IPS DF 4.7 (cell line): ENCODE data around the gene VSIG10L.

Experiments
- DNase-seq: peaks from one replicate; pipeline ENCODE4 v3.0.0-alpha.2; 2013; ENCODE audit warnings: low spot score; ENCODE audit errors: extremely low read depth

VSIG10L gene

DNA sequence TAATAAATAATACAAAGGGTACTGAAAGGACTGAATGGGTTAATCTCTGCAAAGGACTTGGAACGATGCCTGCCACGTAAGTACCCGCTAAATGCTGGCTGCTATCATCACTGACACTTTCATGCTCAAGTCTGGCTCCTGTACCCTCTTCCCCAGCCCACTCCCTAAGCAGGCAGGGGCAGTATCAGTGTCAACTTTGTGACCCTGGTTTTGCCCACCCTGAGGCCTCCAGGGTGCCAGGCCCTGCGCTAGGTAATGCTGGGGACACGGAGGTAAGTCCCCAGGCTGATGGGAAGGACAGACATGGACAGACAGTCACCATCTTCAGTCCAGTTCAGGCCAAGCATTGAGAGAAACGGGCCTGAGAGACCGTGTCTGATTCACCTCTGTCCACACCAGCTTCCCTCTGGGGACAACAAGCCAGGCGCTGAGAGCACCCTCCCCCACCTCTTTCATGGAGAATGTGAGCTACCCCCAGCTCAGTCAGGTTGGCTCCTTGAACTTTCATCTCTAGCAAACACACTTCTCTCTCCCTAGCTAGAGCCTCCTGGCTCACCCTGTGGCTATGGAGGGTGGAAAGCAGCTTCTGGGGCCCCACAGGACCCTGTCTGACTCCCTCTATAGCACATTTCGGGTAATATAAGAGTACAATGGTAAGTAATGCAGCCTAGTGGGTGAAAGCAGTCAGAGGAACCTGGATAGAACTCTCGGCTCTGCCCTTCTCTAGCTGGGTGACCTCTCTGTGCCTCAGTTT lies 23.4 kb upstream of the VSIG10L start:
- DNase-seq: no peak

DNA sequence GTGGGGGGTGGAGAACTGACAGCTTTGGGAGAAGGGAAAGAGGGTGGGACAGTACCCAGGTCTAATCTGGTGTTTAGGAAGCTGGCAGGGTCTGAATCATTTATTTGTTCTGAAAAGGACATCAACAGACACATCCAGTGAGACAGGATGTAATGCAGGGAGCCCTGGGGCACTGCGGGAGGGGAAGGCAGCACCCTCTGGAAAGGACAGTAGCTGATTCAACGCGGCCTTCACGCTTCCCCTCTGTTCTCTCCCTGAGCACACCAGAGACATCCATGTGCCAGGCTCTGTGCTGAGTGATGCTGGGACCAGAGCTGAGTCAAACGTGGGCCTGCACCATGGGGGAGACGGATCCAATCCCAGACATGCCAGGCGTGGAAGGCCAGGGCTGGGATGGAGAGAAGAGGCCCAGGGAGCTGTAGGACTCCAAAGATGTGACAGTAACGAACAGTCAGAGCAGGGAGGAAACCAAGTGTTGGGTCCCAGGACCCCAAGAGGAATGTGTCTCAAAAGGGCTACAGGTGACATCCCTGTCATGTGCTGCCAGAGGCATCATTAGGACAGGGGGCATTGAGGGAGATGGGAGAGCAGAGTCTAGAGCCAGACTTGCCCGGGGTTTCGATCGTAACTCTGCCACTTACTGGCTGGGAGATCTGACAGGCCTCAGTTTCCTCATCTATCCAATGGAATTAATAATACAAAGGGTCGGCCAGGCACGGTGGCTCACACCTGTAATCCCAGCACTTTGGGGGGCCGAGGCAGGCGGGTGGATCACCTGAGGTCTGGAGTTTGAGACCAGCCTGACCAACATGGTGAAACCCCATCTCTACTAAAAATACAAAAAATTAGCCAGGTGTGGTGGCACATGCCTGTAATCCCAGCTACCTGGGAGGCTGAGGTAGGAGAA lies 22.5 kb upstream of the VSIG10L start:
- no peak for DNase-seq

DNA sequence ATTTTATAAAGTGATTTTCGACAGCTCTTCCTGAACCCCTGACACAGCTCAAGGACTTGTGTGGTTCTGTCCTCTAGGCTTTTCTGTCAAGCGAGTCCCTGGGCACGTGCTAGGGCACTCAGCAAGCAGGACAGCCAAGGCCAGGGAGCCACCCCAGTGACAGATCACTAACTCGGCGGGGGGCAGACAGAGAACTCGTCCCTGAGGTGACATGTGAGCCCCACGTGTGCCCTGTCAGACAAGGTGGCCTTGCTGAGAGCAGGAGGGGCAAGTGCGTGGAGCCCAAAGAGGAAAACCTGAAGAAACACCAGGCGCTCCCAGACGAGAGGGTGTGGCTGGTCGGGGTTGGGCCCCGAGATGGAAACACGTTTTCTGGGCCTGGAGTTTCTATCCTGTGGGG lies 19.3 kb upstream of the VSIG10L start:
- DNase-seq: no peak

DNA sequence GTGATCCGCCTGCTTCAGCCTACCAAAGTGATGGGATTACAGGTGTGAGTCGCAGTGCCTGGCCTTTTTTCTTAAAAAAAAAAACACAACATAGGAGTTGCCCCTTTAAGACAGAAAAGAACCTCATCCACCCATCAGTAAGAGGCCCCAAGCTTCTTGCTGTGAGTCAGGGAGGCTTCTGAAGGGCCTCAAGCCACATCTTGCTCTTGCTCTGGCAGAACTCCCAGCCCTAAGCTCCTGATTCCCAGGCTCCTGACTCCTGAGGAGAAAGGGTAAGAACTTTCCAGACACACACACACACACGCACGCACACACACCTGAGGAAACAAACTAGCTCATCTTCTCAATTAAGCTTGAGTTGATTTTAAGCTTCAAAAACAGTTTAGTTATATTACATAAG lies 17.4 kb upstream of the VSIG10L start:
- no peak for DNase-seq

DNA sequence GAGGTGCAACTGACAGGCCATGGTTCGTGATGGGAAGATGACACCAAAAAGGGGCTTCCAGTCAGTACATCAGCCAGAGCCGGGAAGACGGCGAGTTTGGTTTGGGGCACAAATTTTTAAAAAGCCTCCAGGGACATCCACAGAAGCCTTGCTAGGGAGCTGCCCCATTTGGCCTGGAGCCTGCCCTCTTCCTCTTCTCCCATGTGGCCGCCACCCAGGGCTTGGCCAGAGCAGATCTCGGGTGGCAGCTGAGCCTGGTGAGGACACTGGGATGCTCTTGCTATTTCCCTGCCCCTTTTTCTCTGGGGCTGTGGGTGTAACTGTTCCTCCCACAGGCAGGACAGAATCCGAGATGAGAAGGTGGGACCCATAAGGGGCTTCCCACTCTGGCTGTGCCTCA lies 16.0 kb upstream of the VSIG10L start:
- no peak for DNase-seq

DNA sequence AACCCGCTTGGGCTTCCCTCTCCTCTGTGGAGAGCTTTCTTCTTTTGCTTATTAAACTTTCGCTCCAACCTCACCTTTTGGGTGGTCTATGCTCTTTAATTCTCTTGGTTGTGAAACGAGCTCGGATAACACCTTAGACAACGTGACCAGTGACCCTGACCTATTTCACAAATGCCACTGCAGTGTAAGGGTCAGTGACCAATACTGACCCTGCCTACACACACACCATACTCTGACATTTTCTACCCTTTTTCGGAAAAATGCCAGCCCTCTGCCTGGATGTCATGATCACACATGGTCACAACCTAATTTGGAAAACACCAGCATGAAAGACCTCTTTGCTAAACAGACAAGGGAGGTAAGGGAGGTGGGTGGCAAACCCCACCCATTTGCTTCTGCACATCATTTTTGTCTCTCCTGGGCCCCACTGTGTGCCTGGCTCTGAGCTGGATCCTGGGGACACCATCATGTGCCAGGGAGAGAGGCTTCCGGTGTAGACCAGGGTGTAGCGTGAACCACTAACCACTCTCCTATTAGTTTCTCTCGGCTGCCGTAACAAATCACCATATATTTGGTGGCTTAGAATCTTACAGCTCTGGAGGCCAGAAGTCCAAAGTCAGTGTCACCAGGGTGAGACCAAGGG lies 14.3 kb upstream of the VSIG10L start:
- no peak for DNase-seq

DNA sequence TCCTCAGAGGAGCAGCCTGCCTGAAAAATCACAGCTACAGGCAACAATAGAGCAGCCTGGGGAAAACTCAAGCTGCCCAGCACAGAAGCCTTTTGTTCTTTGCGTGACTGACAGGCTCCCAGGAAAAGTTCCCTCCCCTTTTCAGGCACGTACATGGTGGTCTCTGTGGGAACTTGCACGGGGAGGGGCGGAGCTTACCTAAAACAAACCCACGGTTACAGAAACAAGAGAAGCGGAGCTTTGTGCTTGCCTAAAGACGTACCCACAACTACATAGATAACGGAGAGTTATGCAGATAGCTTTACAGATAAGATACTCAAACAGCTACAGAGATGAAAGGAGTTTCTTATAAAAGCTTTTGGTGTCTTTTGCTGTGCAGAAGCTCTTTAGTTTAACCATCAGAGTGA lies 12.8 kb upstream of the VSIG10L start:
- DNase-seq: no peak

DNA sequence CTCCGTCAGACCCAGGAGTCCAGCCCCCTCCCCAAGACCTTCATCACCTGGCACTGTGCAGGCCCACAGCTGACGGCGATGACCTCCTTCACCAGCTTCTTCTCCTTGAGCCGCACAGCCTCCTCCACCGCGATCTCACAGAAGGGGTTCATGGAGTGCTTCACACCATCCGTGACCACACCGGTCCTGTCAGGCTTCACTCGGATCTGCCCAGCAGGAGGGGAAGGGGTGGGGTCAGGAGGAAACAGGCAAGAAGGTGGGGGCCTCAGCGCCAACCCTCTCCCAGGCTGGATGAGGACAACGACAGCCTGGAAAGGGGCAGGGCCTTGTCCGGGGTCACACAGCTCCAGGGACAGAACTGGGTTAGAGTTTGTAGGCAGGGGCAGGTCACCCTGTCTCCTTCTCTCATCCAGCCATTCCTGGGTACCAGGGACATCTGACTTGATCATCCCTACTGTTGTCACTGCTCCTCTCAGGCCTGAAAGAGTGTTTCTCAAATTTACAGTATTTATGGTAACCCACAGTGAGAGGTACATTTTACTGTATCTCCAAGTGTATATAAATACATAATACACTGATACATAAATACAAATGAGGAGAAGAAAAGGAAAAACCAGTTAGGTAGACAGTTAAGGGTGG lies 12.3 kb upstream of the VSIG10L start:
- no peak for DNase-seq

DNA sequence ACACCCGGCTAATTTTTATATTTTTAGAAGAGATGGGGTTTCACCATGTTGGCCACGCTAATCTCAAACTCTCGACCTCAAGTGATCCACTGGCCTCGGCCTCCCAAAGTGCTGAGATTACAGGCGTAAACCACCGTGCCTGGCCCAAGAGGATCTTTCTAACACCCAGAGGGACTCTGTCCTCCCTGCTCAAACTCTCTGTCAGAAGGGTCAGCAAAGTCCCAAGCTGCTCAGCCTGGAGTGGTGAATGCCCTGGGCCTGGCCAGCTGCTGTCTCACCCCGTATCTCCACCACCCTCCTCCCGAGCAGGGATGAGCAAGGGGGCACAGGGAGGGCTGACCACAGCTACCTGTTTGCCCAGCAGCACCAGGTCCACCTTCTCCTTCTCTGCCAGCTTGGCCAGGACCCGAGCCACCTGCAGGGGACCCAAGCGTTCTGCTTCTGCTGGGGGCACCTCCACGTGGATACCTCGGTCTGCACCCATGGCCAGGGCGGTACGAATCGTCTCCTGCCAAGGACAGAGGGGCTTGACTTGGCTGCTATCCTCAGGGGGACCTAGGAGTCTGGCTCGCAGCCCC lies 10.9 kb upstream of the VSIG10L start:
- DNase-seq: no peak

DNA sequence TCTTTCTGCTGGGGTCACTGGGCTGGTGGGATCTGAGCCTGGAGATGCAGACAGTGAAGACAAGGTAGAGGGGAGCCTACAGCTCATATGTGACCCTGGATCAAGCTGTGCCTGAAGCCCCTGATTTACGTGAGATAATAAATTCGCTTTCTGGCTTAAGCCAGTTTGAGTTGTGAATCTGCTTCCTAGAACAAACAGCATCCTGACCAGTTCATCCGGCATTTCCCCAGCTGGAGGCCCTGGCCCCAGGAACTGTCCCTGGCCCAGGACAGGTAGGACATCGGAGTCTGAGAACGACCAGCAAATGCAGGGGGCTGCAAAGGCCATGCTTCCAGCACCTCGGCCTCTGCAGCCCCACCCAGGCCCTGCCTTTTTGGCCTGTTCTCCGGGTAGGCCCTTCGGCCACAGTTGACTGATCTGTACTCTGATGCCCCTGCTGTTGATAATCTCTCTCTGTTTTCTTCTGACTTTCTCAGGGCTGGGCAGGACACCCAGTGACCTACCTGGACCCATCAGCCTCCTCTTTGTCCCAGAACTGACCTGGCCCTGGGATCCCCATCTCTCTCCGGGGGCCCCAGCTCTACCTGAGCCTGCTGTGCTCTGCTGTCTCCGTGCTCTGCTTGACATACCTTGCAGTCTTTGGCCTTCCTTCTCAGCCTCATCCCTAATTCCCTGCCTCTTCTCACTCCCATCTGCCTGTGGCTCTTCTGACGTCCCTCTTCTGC lies 9.5 kb upstream of the VSIG10L start:
- no peak for DNase-seq

DNA sequence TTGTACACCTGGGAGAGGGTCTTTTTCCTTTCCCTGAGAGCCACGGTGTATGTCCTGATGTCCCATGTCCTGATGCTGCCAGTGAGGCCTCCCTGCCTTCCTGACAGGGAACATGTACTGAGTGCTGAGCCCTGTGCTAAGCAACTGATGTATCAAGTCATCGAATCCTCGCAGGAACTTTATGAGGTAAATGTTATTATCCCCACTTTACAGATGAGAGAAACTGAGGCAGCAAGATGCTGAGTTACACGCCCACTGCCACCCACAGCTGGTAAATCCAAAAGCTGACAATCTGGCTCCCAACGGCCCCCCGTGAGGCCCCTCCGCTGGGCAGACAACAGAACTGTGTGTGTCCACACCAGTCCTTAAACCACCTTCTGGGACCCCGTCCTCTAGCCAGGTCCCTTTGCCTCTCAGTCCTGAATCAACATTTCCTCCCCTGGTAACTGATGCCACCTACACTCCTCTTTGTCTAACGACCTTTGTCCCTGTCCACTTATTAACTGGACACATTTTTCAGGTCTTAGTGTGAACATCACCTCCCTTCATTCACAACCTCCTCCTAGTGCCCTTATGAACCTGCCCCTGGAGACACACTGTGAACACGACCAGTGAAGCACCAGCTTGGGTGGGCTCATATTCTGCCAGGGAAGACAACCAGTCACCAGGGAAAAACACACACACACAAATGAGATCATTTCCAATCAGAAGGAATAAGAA lies 5.4 kb upstream of the VSIG10L start:
- DNase-seq: no peak

DNA sequence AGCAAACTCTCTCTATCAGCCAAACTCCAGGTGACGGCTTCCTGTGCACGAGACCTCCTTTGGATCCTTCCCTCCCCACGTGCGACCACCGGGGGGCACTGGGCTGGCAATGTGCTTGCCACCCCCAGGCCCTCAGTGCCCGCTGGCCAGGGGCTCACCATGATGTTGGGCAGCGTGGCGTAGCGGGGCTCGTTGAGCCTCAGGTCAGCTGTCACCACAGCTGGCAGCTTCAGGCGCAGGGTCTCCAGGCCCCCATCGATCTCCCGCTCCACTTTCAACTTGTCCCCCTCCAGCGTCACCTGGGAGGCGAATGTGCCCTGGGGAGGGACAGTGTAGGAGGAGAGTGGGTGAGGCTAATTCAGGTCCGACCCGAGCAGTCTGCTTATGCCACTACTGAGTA lies 4.8 kb upstream of the VSIG10L start:
- no peak for DNase-seq

DNA sequence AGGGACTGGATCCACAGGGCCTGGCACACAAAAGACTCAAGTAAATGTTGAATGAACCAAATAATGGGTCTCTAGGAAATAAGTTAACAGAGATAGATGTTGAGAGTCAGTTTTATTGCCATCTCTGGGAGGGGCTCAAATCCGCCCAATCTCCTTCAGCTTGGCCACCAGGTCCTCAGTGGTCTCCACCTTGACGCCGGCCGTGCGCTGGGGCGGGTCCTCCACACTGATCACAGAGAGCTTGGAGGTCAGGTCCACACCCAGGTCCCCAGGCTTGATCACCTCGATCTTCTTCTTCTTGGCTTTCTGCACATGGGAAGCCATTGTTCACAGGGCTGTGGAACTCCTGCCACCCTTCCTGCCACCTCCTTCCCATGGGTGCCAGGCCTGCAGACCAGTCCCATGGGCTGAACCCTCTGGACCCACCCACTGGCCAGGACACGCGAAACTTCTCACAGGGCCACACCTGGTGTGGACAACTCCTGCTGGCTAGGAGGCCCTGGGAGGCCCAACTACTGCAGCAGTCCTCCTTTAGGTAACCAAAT lies 3.2 kb upstream of the VSIG10L start:
- DNase-seq: no peak

DNA sequence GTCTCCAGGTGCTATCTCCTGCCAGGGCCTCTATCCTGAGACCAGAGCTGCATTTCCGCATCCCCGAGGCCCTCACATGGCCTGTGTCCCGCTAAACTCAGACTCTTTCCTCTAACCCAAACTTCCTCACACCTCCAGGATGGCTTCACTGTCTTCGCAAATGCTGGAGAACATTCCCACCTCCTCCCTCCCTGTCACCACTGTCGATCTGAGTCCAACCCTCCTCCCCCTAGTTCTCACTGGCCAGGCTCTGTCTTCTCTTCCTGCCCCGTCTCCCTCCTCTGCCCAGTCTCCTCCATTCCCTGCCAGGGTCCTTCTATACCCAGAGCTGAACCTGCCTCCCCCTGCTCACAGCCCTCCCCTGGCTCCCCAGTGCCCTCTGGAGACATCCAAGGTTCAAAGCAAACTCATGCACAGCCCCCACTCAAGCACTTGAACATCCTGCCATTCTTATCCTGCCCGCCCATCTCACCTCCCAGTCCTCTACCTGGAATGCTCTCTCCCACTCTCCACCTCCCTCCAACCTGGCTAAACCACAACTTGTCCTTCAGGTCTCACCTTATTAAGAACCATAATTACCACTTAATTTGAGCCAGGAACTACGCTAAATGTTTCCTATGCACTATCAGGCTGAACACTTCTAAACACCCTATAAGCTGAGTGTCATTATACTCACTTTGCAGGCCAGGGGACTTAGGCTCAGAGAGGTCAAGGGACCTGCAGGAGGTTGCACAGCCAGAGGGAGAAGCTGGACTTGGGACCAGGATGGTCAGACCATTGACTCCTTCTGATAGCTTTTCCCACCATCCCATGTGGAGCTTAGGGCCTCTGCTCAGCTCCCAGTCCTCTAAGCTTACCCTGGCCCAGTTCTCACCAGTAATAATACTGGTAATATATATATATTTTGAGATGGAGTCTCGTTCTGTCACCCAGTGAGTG lies 961 bp upstream of the VSIG10L start:
- no peak for DNase-seq

DNA sequence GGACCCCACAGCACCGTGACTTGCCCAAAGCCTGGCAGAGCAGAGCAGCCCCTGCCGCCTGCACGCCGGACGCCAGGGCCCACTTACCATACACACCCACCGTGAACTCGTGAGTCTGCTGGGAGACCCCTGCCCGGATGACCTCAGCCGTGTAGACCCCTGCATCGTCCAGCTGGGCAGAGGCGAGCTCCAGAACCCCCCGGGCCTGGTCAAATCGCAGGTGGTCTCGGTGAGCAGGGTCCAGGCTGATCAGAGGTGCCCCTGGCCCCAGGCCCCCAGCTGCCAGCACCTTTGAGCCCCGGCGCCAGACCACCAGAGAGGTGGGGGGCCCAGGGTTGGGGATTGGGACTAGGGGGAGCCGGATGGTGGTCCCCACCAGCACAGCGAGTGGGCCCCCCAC lies 873 bp downstream of the VSIG10L start:
- DNase-seq: no peak

DNA sequence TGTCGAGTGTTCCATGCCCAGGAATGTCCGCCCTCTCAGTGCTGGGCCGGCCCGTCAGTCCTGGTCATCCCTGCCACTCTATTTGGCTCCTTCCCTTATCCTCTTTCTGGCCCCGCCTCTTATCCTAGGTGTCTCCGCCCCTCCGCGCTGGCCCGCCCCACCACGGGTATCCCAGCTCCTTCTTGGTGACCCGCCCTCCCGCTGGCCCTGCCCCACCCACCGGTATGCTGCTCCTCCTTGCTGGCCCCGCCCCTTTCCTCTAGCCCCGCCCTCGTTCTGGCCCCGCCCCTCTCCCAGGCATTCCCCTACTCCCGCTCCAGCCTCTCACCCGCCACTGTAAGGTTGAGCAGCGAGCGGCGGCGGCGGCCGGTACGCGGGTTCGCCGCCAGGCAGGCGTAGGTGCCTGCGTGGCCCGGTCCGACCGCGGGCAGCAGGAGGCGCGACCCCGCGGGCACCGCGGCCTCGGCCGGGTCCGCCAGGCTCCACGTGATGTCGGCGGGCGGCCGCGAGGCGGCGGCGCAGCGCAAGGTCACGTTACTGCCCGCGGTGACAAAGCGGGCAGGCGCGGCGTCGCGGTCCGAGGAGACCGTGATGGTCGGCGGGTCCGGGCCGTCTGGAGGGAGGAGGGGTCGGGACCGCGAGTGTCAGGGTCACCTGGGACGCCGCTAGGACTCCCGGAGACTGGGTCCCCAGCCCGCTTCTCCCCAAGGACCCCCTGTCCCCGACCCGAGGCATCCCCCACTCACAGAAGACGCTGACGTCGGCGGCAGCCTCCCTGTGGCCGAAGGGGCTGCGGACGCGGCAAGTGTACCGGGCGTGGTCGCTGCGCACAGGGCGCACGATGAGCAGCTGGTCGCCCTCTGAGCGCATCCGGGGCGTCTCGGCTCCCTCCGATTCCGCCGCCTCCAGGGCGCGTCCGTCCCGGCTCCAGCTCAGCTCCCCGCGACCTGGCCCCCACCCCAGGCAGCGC lies 2.0 kb downstream of the VSIG10L start:
- DNase-seq: no peak

DNA sequence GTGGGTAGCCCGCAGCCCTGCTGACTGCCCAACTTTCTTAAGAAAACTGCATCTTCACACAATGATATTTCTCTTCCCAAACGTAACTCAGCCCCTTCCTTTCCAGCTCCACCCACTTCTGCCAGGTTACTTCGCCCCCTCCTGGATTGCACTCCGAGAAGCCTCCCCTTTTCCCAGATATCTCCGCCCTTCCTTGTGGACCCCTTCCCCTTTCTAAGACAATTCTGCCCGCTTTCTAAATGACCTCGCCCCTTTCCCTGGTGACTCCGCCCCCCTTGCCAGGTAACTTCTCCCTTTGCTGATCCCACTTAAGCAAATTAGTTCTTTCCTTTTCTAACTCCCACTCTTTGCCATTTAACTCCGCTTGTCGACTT lies 2.6 kb downstream of the VSIG10L start:
- DNase-seq: no peak
